Measurements from ENCODE around the gene ABCC3. TPM values are rescaled to one million over a fixed set of nuclear protein-coding genes. Genes with fewer than 3 reads are reported as not detected.

ABCC3 gene
- total and polyA plus RNA-seq, 2 donors (not counting 3 experiments of a cell fraction or from before 2014, with no cell fraction given) = 1.1 to 2.6 TPM

DNA sequence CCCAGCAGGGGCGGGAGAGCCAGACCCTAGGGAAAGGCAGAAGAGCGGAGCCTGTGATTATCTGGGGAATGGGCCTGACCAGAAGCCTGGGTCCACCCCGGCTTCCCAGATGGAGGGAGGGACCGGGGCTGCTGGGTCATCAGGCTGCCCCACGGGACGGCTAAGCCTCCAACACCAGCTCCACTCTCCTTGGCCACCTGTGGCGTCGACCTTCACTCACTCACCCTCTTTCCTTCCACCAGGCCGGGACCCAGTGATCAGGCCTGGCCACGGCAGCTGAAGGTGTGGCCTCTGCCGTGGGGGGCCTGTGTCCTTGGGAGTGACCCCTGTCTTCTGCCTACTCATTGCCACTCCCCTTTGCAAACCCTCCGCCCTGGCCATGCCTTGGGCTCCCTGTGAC, 22.4 kb upstream of the ABCC3 start:
- H3K9me1 ChIP-seq (replicated peaks; ENCODE audit: control insufficient read depth, extremely low read depth, insufficient read depth, low read length) = no peaks in the 10 kb centered on the region
- no peak overlapping the region for H2AFZ ChIP-seq (ENCODE audit: low read depth, low read length)
- no peak overlapping the region for H3K9ac ChIP-seq (replicated peaks; ENCODE audit: extremely low read depth, insufficient read depth, low read length)
- FAIRE-seq = no peak
- H3K36me3 ChIP-seq (ENCODE audit: control insufficient read depth in 2 of 2, extremely low read depth in 1 of 2, insufficient read depth in 2 of 2, low read length in 2 of 2) = no peaks in the 10 kb centered on the region
- BruUV-seq (replicated peaks) = no TSS peak
- H3K4me1 ChIP-seq (ENCODE audit: control insufficient read depth, extremely low read depth, insufficient read depth, low read length) = no peaks in the 10 kb centered on the region
- POLR2A ChIA-PET = no interaction called here
- TF ChIP-seq POLR2A (IDR thresholded peaks at IDR 0.05; ENCODE audit: low read depth, low read length) (no peak), JUN (IDR thresholded peaks at IDR 0.05; ENCODE audit: borderline replicate concordance, insufficient read depth, insufficient read length, low read depth) (no peak), GATA2 (IDR thresholded peaks at IDR 0.05; ENCODE audit: insufficient read depth, insufficient read length, low read depth, low read length) (no peak), FOS (IDR thresholded peaks at IDR 0.05; ENCODE audit: borderline replicate concordance, insufficient read depth, low read length) (no peak), MYC (IDR thresholded peaks at IDR 0.05; ENCODE audit: low read depth, low read length) (no peak), POLR2AphosphoS5 (IDR thresholded peaks at IDR 0.05; ENCODE audit: insufficient read depth, low read depth, low read length) (no peak), EZH2 (IDR thresholded peaks at IDR 0.05; ENCODE audit: borderline replicate concordance, low read depth, low read length, severe bottlenecking) (no peak)
- TF ChIP-seq, protein P1, sequence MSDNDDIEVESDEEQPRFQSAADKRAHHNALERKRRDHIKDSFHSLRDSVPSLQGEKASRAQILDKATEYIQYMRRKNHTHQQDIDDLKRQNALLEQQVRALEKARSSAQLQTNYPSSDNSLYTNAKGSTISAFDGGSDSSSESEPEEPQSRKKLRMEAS (IDR thresholded peaks at IDR 0.05; ENCODE audit: insufficient read depth, insufficient read length) = no peak
- TF ChIP-seq, protein P2, sequence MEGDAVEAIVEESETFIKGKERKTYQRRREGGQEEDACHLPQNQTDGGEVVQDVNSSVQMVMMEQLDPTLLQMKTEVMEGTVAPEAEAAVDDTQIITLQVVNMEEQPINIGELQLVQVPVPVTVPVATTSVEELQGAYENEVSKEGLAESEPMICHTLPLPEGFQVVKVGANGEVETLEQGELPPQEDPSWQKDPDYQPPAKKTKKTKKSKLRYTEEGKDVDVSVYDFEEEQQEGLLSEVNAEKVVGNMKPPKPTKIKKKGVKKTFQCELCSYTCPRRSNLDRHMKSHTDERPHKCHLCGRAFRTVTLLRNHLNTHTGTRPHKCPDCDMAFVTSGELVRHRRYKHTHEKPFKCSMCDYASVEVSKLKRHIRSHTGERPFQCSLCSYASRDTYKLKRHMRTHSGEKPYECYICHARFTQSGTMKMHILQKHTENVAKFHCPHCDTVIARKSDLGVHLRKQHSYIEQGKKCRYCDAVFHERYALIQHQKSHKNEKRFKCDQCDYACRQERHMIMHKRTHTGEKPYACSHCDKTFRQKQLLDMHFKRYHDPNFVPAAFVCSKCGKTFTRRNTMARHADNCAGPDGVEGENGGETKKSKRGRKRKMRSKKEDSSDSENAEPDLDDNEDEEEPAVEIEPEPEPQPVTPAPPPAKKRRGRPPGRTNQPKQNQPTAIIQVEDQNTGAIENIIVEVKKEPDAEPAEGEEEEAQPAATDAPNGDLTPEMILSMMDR (IDR thresholded peaks at IDR 0.05; ENCODE audit: extremely low read depth in 1 of 2, insufficient read depth in 1 of 2, low read depth in 1 of 2, low read length in 2 of 2) = no peak
- no peaks in the 10 kb centered on the region for H3K27me3 ChIP-seq (ENCODE audit: control insufficient read depth in 2 of 2, insufficient read depth in 2 of 2, low read length in 2 of 2)
- no peak overlapping the region for H3K4me2 ChIP-seq (ENCODE audit: insufficient read depth, low read length)
- H3K4me3 ChIP-seq (replicated peaks in 1 of 3; ENCODE audit: insufficient read depth in 1 of 3, low read depth in 1 of 3, low read length in 3 of 3) = no peak overlapping the region
- H3K79me2 ChIP-seq (ENCODE audit: control insufficient read depth, insufficient read depth, low read length) = no peaks in the 10 kb centered on the region
- DNase-seq (ENCODE audit: low read depth, low spot score) = no peak
- H3K27ac ChIP-seq (ENCODE audit: insufficient read depth, low read depth, low read length) = no peak overlapping the region
- no peaks in the 10 kb centered on the region for H4K20me1 ChIP-seq (replicated peaks; ENCODE audit: control insufficient read depth, extremely low read depth, insufficient read depth, low read length)
- CTCF ChIA-PET = interaction anchor here (0.9 to 2.4 kb wide), 7 partner anchors 10 to 63 kb away, joined by 3 to 12 read pairs (median 3); partner anchors contain the start of gene CACNA1G
- intact Hi-C loops (cut with micrococcal nuclease) (no loop called here), dilution Hi-C loops (cut with MboI; ENCODE audit: extremely low pct_ligation_motif_present, low sequenced_read_pairs) (no loop called here)
- no peaks in the 10 kb centered on the region for H3K9me3 ChIP-seq (replicated peaks; ENCODE audit: control insufficient read depth, insufficient read depth, low read length)

Measured in endothelial cell of umbilical vein (primary cell).